MM.1S (cell line): ENCODE measurements around the gene PDXDC1.
"Not testable (repeated sequence)": the region's sequence is repeated elsewhere in the genome, so short reads cannot be mapped to it uniquely, and the experiment has no call there.

Experiments used
- DNase-seq: peaks from one replicate; pipeline ENCODE4 v3.0.0-alpha.2; 2015
- H2AFZ ChIP-seq: fragments of 300-600 bp; sonication (generic); 2 replicates; pipeline ENCODE4 v1.6.0; 2016; ENCODE audit warnings: antibody characterized with exemption, low read length
- H3F3A ChIP-seq: fragments of 300-600 bp; sonication (generic); 2 replicates; pipeline ENCODE4 v1.6.1; 2016; ENCODE audit warnings: mild to moderate bottlenecking, antibody characterized with exemption, low read length, moderate library complexity, mixed read lengths; ENCODE audit not compliant: insufficient read depth
- H3K27ac ChIP-seq: fragments of 300-600 bp; sonication (generic); 2 replicates; pipeline ENCODE4 v1.5.1; 2016; ENCODE audit warnings: mild to moderate bottlenecking, low read length
- H3K27me3 ChIP-seq: fragments of 300-600 bp; sonication (generic); replicated peaks from 2 replicates; pipeline ENCODE4 v1.6.0; 2016; ENCODE audit warnings: low read length; ENCODE audit not compliant: insufficient read depth
- H3K36me3 ChIP-seq: fragments of 300-600 bp; sonication (generic); replicated peaks from 2 replicates; pipeline ENCODE4 v1.6.1; 2016; ENCODE audit warnings: mild to moderate bottlenecking, low read length, mixed read lengths; ENCODE audit not compliant: insufficient read depth
- H3K4me1 ChIP-seq: fragments of 300-600 bp; sonication (generic); 2 replicates; pipeline ENCODE4 v1.6.1; 2016; ENCODE audit warnings: low read length, mixed read lengths
- H3K4me2 ChIP-seq: fragments of 300-600 bp; sonication (generic); 2 replicates; pipeline ENCODE4 v1.6.0; 2016; ENCODE audit warnings: low read depth, low read length
- H3K4me3 ChIP-seq: fragments of 300-600 bp; sonication (generic); 2 replicates; pipeline ENCODE4 v1.5.1; 2016; ENCODE audit warnings: low read length, mixed read lengths
- H3K79me2 ChIP-seq: fragments of 300-600 bp; sonication (generic); 2 replicates; pipeline ENCODE4 v1.6.1; 2016; ENCODE audit warnings: mixed run types, low read length, mixed read lengths
- H3K9ac ChIP-seq: fragments of 300-600 bp; sonication (generic); 2 replicates; pipeline ENCODE4 v1.6.1; 2016; ENCODE audit warnings: low read length, mixed read lengths
- H3K9me2 ChIP-seq: fragments of 300-600 bp; sonication (generic); replicated peaks from 2 replicates; pipeline ENCODE4 v1.6.1; 2016; ENCODE audit warnings: mild to moderate bottlenecking, low read length, mixed read lengths; ENCODE audit not compliant: insufficient read depth
- H3K9me3 ChIP-seq: fragments of 300-600 bp; sonication (generic); replicated peaks from 2 replicates; pipeline ENCODE4 v1.6.1; 2016; ENCODE audit warnings: mild to moderate bottlenecking, low read length, mixed read lengths; ENCODE audit not compliant: insufficient read depth
- H4K20me1 ChIP-seq: fragments of 300-600 bp; sonication (generic); 2 replicates; pipeline ENCODE4 v1.6.1; 2016; ENCODE audit warnings: mild to moderate bottlenecking, low read length, moderate library complexity, mixed read lengths; ENCODE audit not compliant: insufficient read depth

Gene PDXDC1

DNA sequence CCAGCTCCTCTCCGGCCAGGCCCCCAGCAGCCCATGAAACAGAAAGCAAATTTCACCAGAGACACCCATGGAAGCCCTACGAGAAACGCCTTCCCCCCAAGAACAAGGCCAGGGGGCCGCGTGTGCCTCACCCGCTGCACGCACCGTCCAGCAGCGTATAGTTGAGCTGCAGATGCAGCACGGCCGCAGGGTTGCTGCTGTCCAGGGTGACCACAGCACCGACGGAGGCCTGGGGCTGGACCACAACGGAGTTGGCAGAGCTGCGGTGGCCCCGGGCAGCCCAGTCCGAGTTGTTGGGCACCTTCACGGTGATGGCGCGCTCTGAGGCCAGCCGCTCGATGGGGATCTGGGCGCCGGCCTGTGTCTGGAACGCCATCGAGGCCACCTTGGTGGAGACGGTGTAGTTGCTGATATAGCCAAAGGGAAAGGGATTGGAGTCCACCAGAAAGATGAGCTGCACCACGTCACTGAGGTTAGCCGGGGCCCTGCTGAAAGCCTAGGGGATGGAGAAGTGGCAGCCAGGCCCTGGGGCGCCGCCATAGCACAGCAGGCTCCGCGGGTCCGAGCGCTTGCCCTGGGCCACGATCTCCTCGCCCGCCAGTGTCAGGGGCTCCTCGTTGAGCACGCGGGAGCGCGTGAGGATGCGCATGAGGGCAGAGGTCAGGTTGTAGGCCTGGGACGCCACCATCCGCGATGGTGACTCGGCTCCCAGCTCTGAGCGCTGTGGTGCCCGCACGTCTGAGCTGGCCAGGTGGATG lies 156.3 kb downstream of the PDXDC1 start:
- H3K9me3 ChIP-seq, H3K9me2 ChIP-seq, DNase-seq, H3K4me3 ChIP-seq, H3K27ac ChIP-seq, H3K9ac ChIP-seq, H3K27me3 ChIP-seq, H2AFZ ChIP-seq, H3K79me2 ChIP-seq, H4K20me1 ChIP-seq, H3K4me2 ChIP-seq, H3K36me3 ChIP-seq, H3F3A ChIP-seq, H3K4me1 ChIP-seq: not testable (repeated sequence)

GRCh38 chr16:15132719-15133428 lies 158.0 kb downstream of the PDXDC1 start:
- H3K4me2 ChIP-seq, H2AFZ ChIP-seq, H4K20me1 ChIP-seq, H3K9ac ChIP-seq, H3K4me1 ChIP-seq, DNase-seq, H3K27me3 ChIP-seq, H3F3A ChIP-seq, H3K4me3 ChIP-seq, H3K9me2 ChIP-seq, H3K79me2 ChIP-seq, H3K27ac ChIP-seq, H3K9me3 ChIP-seq, H3K36me3 ChIP-seq: not testable (repeated sequence)

- not testable (repeated sequence) for H3K4me2 ChIP-seq, H3K79me2 ChIP-seq
These were observed 158.7 kb downstream of the PDXDC1 start for GRCh38 chr16:15133554-15133953.

GRCh38 chr16:15134752-15135482 lies 160.1 kb downstream of the PDXDC1 start:
- H3K27me3 ChIP-seq, DNase-seq, H3K9ac ChIP-seq, H4K20me1 ChIP-seq, H2AFZ ChIP-seq, H3K9me2 ChIP-seq, H3K4me3 ChIP-seq, H3K4me1 ChIP-seq, H3K27ac ChIP-seq, H3K9me3 ChIP-seq, H3K4me2 ChIP-seq, H3K36me3 ChIP-seq, H3F3A ChIP-seq, H3K79me2 ChIP-seq: not testable (repeated sequence)

More at GRCh38 chr16:15133554-15133953, 158.7 kb downstream of the PDXDC1 start:
- H4K20me1 ChIP-seq, H3K9me3 ChIP-seq, H3K27me3 ChIP-seq, H3K27ac ChIP-seq, H3K4me1 ChIP-seq, H3K9me2 ChIP-seq, DNase-seq, H3K4me3 ChIP-seq, H3K36me3 ChIP-seq, H3F3A ChIP-seq, H3K9ac ChIP-seq, H2AFZ ChIP-seq: not testable (repeated sequence)

- not testable (repeated sequence) for H2AFZ ChIP-seq, H3K79me2 ChIP-seq, H3K9ac ChIP-seq, H3K9me2 ChIP-seq, H4K20me1 ChIP-seq, H3K27me3 ChIP-seq, H3K4me1 ChIP-seq, H3F3A ChIP-seq, H3K9me3 ChIP-seq, H3K36me3 ChIP-seq, DNase-seq, H3K27ac ChIP-seq, H3K4me3 ChIP-seq, H3K4me2 ChIP-seq
These were observed 160.9 kb downstream of the PDXDC1 start for GRCh38 chr16:15135483-15136360.

DNA sequence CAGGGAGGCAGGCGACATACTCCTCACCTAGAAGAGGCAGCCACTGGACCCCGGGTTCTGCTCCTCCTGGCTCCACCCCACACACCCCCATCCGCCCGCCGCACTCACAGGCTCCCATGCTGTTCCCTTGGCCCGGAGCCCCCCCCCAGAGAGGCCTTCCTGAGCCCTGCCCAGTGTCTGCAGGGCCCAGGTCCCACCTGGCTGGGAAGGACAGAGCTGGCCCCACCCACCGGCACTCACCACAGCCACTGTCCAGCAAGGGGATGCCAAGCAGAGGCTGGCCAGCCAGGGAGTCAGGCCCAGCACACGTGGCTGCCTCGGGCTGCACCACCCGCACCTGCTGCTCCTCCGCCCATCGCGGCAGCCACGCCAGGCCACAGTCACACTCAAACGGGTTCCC lies 162.7 kb downstream of the PDXDC1 start:
- not testable (repeated sequence) for H3K79me2 ChIP-seq, H3K9me2 ChIP-seq, H3F3A ChIP-seq, H3K27ac ChIP-seq, H2AFZ ChIP-seq, H3K9ac ChIP-seq, H3K4me1 ChIP-seq, H3K4me3 ChIP-seq, H4K20me1 ChIP-seq, H3K9me3 ChIP-seq, H3K36me3 ChIP-seq, DNase-seq, H3K4me2 ChIP-seq, H3K27me3 ChIP-seq

- not testable (repeated sequence) for H3K4me3 ChIP-seq, H3K4me2 ChIP-seq, H3K9ac ChIP-seq, H3K27ac ChIP-seq, H3K27me3 ChIP-seq, H4K20me1 ChIP-seq, H2AFZ ChIP-seq, H3K9me3 ChIP-seq, DNase-seq, H3F3A ChIP-seq, H3K4me1 ChIP-seq, H3K36me3 ChIP-seq, H3K9me2 ChIP-seq
- H3K79me2 ChIP-seq = peaks cover 15% of the 10 kb centered on the region; the same call in 1 of the 2 replicates
These were observed 165.9 kb downstream of the PDXDC1 start for GRCh38 chr16:15140444-15141365.
